HEK293 (cell line): ENCODE data around the gene SUPT4H1.
A peak's percentile ranks its signal among the peaks of the same experiment; 100 is the strongest.

ENCODE experiments used
- CTCF ChIA-PET: fragments of 350-600 bp; formaldehyde crosslinking; extraction: SDS; loops from one replicate; lab custom pipeline; 2021; ENCODE audit warnings: antibody characterized with exemption; lab: Yijun Ruan, JAX
- POLR2A ChIA-PET: fragments of 300-600 bp; formaldehyde crosslinking; extraction: SDS; loops from one replicate; lab custom pipeline; 2020; ENCODE audit warnings: antibody characterized with exemption, inconsistent platforms; lab: Yijun Ruan, JAX
- H3K27ac ChIP-seq: fragments of 200-500 bp; sonication (Bioruptor generic); 2 replicates; pipeline ENCODE4 v1.5.1; 2014; ENCODE audit warnings: low read depth, low read length, control low read depth, inconsistent platforms; ENCODE audit errors: extremely low read depth
- H3K36me3 ChIP-seq, 2 experiments: fragments of 200-500 bp in 1 of 2; sonication (Bioruptor generic) in 1 of 2; 1 replicate in 1 of 2; 2 replicates in 1 of 2; pipeline ENCODE4 v1.5.1; 2014 to 2017; ENCODE audit warnings: inconsistent platforms in 2 of 2, low read length in 2 of 2; ENCODE audit not compliant: control insufficient read depth in 2 of 2, insufficient read depth in 1 of 2
- H3K4me1 ChIP-seq: fragments of 200-500 bp; sonication (Bioruptor generic); 2 replicates; pipeline ENCODE4 v1.5.1; 2014; ENCODE audit warnings: mild to moderate bottlenecking, low read length, inconsistent platforms; ENCODE audit not compliant: control insufficient read depth, insufficient read depth
- H3K4me3 ChIP-seq: 2 replicates; pipeline ENCODE4 v1.5.1; 2011; ENCODE audit warnings: low read depth, mild to moderate bottlenecking, control low read depth, low read length, moderate library complexity
- H3K9me3 ChIP-seq: fragments of 200-500 bp; sonication (Bioruptor generic); 2 replicates; pipeline ENCODE4 v1.5.1; 2014; ENCODE audit warnings: low read depth, low read length, inconsistent platforms; ENCODE audit not compliant: control insufficient read depth, insufficient read depth
- EGR2 ChIP-seq: fragments of 450-650 bp; formaldehyde crosslinking; IDR thresholded peaks from 2 replicates; pipeline ENCODE4 v1.5.1; 2016; ENCODE audit warnings: low read depth, missing biosample characterization, missing genetic modification characterization
- HOXA7 ChIP-seq: sonication (generic); formaldehyde crosslinking; IDR thresholded peaks from 2 replicates; pipeline ENCODE4 v1.8.1; 2022; ENCODE audit warnings: missing genetic modification reagents, borderline replicate concordance
- PRDM4 ChIP-seq: fragments of 450-650 bp; formaldehyde crosslinking; IDR thresholded peaks from 2 replicates; pipeline ENCODE4 v1.5.1; 2017; ENCODE audit warnings: missing biosample characterization, missing genetic modification characterization
- SALL2 ChIP-seq: fragments of 450-650 bp; formaldehyde crosslinking; IDR thresholded peaks from 2 replicates; pipeline ENCODE4 v1.5.0; 2017; ENCODE audit warnings: missing biosample characterization, mild to moderate bottlenecking, missing genetic modification characterization, borderline replicate concordance
- SCRT1 ChIP-seq: fragments of 450-650 bp; formaldehyde crosslinking; IDR thresholded peaks from 2 replicates; pipeline ENCODE4 v1.5.1; 2016; ENCODE audit warnings: missing biosample characterization, missing genetic modification characterization, borderline replicate concordance
- SP2 ChIP-seq: fragments of 450-650 bp; formaldehyde crosslinking; IDR thresholded peaks from 2 replicates; pipeline ENCODE4 v1.5.1; 2016; ENCODE audit warnings: missing biosample characterization, missing genetic modification characterization
- SP7 ChIP-seq: fragments of 450-650 bp; formaldehyde crosslinking; IDR thresholded peaks from 2 replicates; pipeline ENCODE4 v1.5.1; 2016; ENCODE audit warnings: missing biosample characterization, missing genetic modification characterization
- WT1 ChIP-seq: fragments of 450-650 bp; formaldehyde crosslinking; IDR thresholded peaks from 2 replicates; pipeline ENCODE4 v1.5.1; 2016; ENCODE audit warnings: missing biosample characterization, missing genetic modification characterization
- ZFHX2 ChIP-seq: fragments of 450-650 bp; formaldehyde crosslinking; conservative IDR thresholded peaks from 2 replicates; pipeline ENCODE4 v1.5.1; 2016; ENCODE audit warnings: missing biosample characterization, missing genetic modification characterization
- ZIC2 ChIP-seq: fragments of 450-650 bp; formaldehyde crosslinking; IDR thresholded peaks from 2 replicates; pipeline ENCODE4 v1.5.1; 2016; ENCODE audit warnings: missing biosample characterization, missing genetic modification characterization
- ZNF133 ChIP-seq: fragments of 450-650 bp; formaldehyde crosslinking; IDR thresholded peaks from 2 replicates; pipeline ENCODE4 v1.5.1; 2016; ENCODE audit warnings: missing biosample characterization, missing genetic modification characterization
- ZNF16 ChIP-seq: fragments of 450-650 bp; formaldehyde crosslinking; IDR thresholded peaks from 2 replicates; pipeline ENCODE4 v1.5.1; 2016; ENCODE audit warnings: low read depth, missing biosample characterization, missing genetic modification characterization
- ZNF184 ChIP-seq: fragments of 450-650 bp; IDR thresholded peaks from 2 replicates; pipeline ENCODE4 v1.5.1; 2018; ENCODE audit warnings: missing biosample characterization, mild to moderate bottlenecking, missing genetic modification characterization
- ZNF221 ChIP-seq: fragments of 450-650 bp; formaldehyde crosslinking; IDR thresholded peaks from 2 replicates; pipeline ENCODE4 v1.5.1; 2017; ENCODE audit warnings: missing biosample characterization, missing genetic modification characterization, borderline replicate concordance
- ZNF239 ChIP-seq: fragments of 450-650 bp; formaldehyde crosslinking; IDR thresholded peaks from 2 replicates; pipeline ENCODE4 v1.5.1; 2016; ENCODE audit warnings: missing biosample characterization, missing genetic modification characterization
- ZNF513 ChIP-seq: fragments of 450-650 bp; IDR thresholded peaks from 2 replicates; pipeline ENCODE4 v1.5.1; 2018; ENCODE audit warnings: missing biosample characterization, missing genetic modification characterization
- ZNF785 ChIP-seq: fragments of 450-650 bp; formaldehyde crosslinking; IDR thresholded peaks from 2 replicates; pipeline ENCODE4 v1.5.1; 2016; ENCODE audit warnings: missing biosample characterization, missing genetic modification characterization

Gene SUPT4H1

GRCh38 chr17:58311429-58311894 lies 40.5 kb downstream of the SUPT4H1 start:
- Histone ChIP-seq H3K27ac (no peak overlapping the region), H3K36me3 (no peaks in the 10 kb centered on the region), H3K9me3 (no peaks in the 10 kb centered on the region), H3K4me3 (no peak overlapping the region), H3K4me1 (peaks cover 4% of the 10 kb centered on the region; the same call in 1 of the 2 replicates)
- ChIA-PET CTCF (interaction anchor here (0.5 to 8.0 kb wide), 4 partner anchors 8 to 247 kb away, joined by 3 to 189 read pairs (median 4); no protein-coding TSS in a partner anchor), POLR2A (no interaction called here)
- TF ChIP-seq SCRT1 (tag by site-specific recombination): no peak
- TF ChIP-seq ZNF16 (tag by site-specific recombination): no peak
- no peak for TF ChIP-seq SP7 (tag by site-specific recombination)
- TF ChIP-seq SP2 (tag by site-specific recombination): no peak

- Histone ChIP-seq H3K4me3 (no peak overlapping the region), H3K9me3 (no peaks in the 10 kb centered on the region), H3K4me1 (peaks cover 4% of the 10 kb centered on the region; the same call in 1 of the 2 replicates), H3K36me3 (no peaks in the 10 kb centered on the region), H3K27ac (no peak overlapping the region)
- TF ChIP-seq ZNF221 (tag by site-specific recombination): no peak
- TF ChIP-seq EGR2: 0 out of 2 replicates have a peak, but pooled peaks have one; percentile 30
- POLR2A ChIA-PET: no interaction called here
- CTCF ChIA-PET: no interaction called here
Observed at GRCh38 chr17:58310511-58311428, 41.2 kb downstream of the SUPT4H1 start.

GRCh38 chr17:58309918-58310259 lies 42.1 kb downstream of the SUPT4H1 start:
- H3K4me3 ChIP-seq: no peak overlapping the region
- no peak overlapping the region for H3K27ac ChIP-seq
- H3K9me3 ChIP-seq: no peaks in the 10 kb centered on the region
- CTCF ChIA-PET: interaction anchor here (0.9 to 1.5 kb wide), 2 partner anchors 7 to 137 kb away, joined by 3 to 7 read pairs; no protein-coding TSS in a partner anchor
- POLR2A ChIA-PET: no interaction called here
- no peaks in the 10 kb centered on the region for H3K36me3 ChIP-seq
- H3K4me1 ChIP-seq: peaks cover 4% of the 10 kb centered on the region; the same call in 1 of the 2 replicates
- no peak for TF ChIP-seq ZNF133 (tag by site-specific recombination)
- peak; percentile 82 for TF ChIP-seq ZNF513
- TF ChIP-seq, all 188 proteins: peak for 1

GRCh38 chr17:58308985-58309917 lies 42.8 kb downstream of the SUPT4H1 start:
- ChIA-PET POLR2A (interaction anchor here (1.0 kb wide), 1 partner anchor 8 kb away, joined by 3 read pairs; no protein-coding TSS in a partner anchor), CTCF (interaction anchor here (0.5 to 1.6 kb wide), 10 partner anchors 8 to 409 kb away, joined by 3 to 7 read pairs (median 4); no protein-coding TSS in a partner anchor)
- Histone ChIP-seq H3K27ac (no peak overlapping the region), H3K4me3 (no peak overlapping the region), H3K4me1 (peaks cover 4% of the 10 kb centered on the region; the same call in 1 of the 2 replicates), H3K36me3 (no peaks in the 10 kb centered on the region), H3K9me3 (no peaks in the 10 kb centered on the region)
- peak; percentile 47 for TF ChIP-seq ZIC2 (tag by site-specific recombination)
- TF ChIP-seq PRDM4 (tag by site-specific recombination): no peak
- TF ChIP-seq ZNF513: 0 out of 2 replicates have a peak, but pooled peaks have one; percentile 50
- TF ChIP-seq HOXA7 (CRISPR knock-in tag): no peak
- TF ChIP-seq WT1 (tag by site-specific recombination): no peak
- TF ChIP-seq ZNF239: no peak
- TF ChIP-seq EGR2: peak; percentile 90
- TF ChIP-seq SALL2 (tag by site-specific recombination): no peak
- no peak for TF ChIP-seq ZNF184
- peak; percentile 74 for TF ChIP-seq ZFHX2 (tag by site-specific recombination)
- TF ChIP-seq ZNF785 (tag by site-specific recombination): no peak
